H9 (cell line): ENCODE data around the gene NOS3. TPM values are rescaled to one million over a fixed set of nuclear protein-coding genes. Genes with fewer than 3 reads are reported as not detected.

Experiments used
- DNase-seq: peaks from one replicate; pipeline ENCODE4 v3.0.0-alpha.2; 2017
- H2AFZ ChIP-seq: one replicate; pipeline ENCODE4 v1.6.1; 2013; ENCODE audit warnings: mild to moderate bottlenecking, low read length, control low read depth, moderate library complexity
- H2AK5ac ChIP-seq: 2 replicates; pipeline ENCODE4 v1.6.1; 2013; ENCODE audit warnings: low read length, control low read depth, mixed read lengths; ENCODE audit not compliant: insufficient read length
- H2BK120ac ChIP-seq: one replicate; pipeline ENCODE4 v1.6.1; 2013; ENCODE audit warnings: low read depth, mild to moderate bottlenecking, low read length, control low read depth, inconsistent platforms; ENCODE audit not compliant: poor library complexity, severe bottlenecking
- H2BK12ac ChIP-seq: 2 replicates; pipeline ENCODE4 v1.6.1; 2013; ENCODE audit warnings: low read length, control low read depth, mixed read lengths, low read depth; ENCODE audit not compliant: insufficient read length
- H2BK15ac ChIP-seq: 2 replicates; pipeline ENCODE4 v1.6.1; 2013; ENCODE audit warnings: low read depth, low read length, control low read depth
- H2BK20ac ChIP-seq: one replicate; pipeline ENCODE4 v1.6.1; 2013; ENCODE audit warnings: low read depth, mild to moderate bottlenecking, low read length, control low read depth, inconsistent platforms; ENCODE audit not compliant: poor library complexity, severe bottlenecking
- H2BK5ac ChIP-seq: 2 replicates; pipeline ENCODE4 v1.6.1; 2013; ENCODE audit warnings: low read length, control low read depth, mixed read lengths; ENCODE audit not compliant: insufficient read length
- H3K14ac ChIP-seq: 2 replicates; pipeline ENCODE4 v1.6.1; 2013; ENCODE audit warnings: low read length, control low read depth; ENCODE audit not compliant: insufficient read depth
- H3K18ac ChIP-seq: 2 replicates; pipeline ENCODE4 v1.6.1; 2013; ENCODE audit warnings: low read depth, mild to moderate bottlenecking, mixed read lengths, low read length, control low read depth; ENCODE audit not compliant: insufficient read length
- H3K23ac ChIP-seq: 2 replicates; pipeline ENCODE4 v1.6.1; 2013; ENCODE audit warnings: low read length, control low read depth, mixed read lengths, low read depth; ENCODE audit not compliant: insufficient read length
- H3K23me2 ChIP-seq: 2 replicates; pipeline ENCODE4 v1.6.1; 2013; ENCODE audit warnings: low read depth, mild to moderate bottlenecking, mixed read lengths, low read length, control low read depth; ENCODE audit not compliant: insufficient read length, poor library complexity, severe bottlenecking
- H3K27ac ChIP-seq: 2 replicates; pipeline ENCODE4 v1.5.1; 2013; ENCODE audit warnings: low read length, control low read depth, mixed read lengths, low read depth; ENCODE audit not compliant: insufficient read length
- H3K27me3 ChIP-seq: 2 replicates; pipeline ENCODE4 v1.6.1; 2013; ENCODE audit warnings: low read length, control low read depth, inconsistent platforms; ENCODE audit not compliant: insufficient read depth
- H3K4ac ChIP-seq: 2 replicates; pipeline ENCODE4 v1.6.1; 2013; ENCODE audit warnings: low read depth, mild to moderate bottlenecking, control low read depth, inconsistent platforms, low read length, moderate library complexity
- H3K4me1 ChIP-seq: 2 replicates; pipeline ENCODE4 v1.6.1; 2013; ENCODE audit warnings: low read length, control low read depth, inconsistent platforms; ENCODE audit not compliant: insufficient read depth
- H3K4me2 ChIP-seq: 2 replicates; pipeline ENCODE4 v1.6.1; 2013; ENCODE audit warnings: low read length, control low read depth, mixed read lengths; ENCODE audit not compliant: insufficient read length, insufficient read depth
- H3K56ac ChIP-seq: 2 replicates; pipeline ENCODE4 v1.6.1; 2013; ENCODE audit warnings: low read depth, mild to moderate bottlenecking, mixed read lengths, low read length, control low read depth; ENCODE audit not compliant: insufficient read length
- H3K79me1 ChIP-seq: 2 replicates; pipeline ENCODE4 v1.6.1; 2013; ENCODE audit warnings: low read depth, mild to moderate bottlenecking, moderate library complexity, low read length, control low read depth, inconsistent platforms; ENCODE audit not compliant: insufficient read depth, poor library complexity, severe bottlenecking
- H3K79me2 ChIP-seq: 2 replicates; pipeline ENCODE4 v1.6.1; 2013; ENCODE audit warnings: low read length, control low read depth, inconsistent platforms; ENCODE audit not compliant: insufficient read depth
- H3K9ac ChIP-seq: 2 replicates; pipeline ENCODE4 v1.6.1; 2013; ENCODE audit warnings: low read length, control low read depth, mixed read lengths; ENCODE audit not compliant: insufficient read length; ENCODE audit errors: extremely low read depth
- H3K9me3 ChIP-seq: one replicate; pipeline ENCODE4 v1.6.1; 2013; ENCODE audit warnings: low read depth, low read length, inconsistent platforms; ENCODE audit not compliant: control insufficient read depth
- H3T11ph ChIP-seq: one replicate; pipeline ENCODE4 v1.6.1; 2013; ENCODE audit warnings: mild to moderate bottlenecking, low read length, control low read depth, inconsistent platforms
- H4K20me1 ChIP-seq: one replicate; pipeline ENCODE4 v1.6.1; 2013; ENCODE audit not compliant: control insufficient read depth, insufficient read length, insufficient read depth
- H4K5ac ChIP-seq: 2 replicates; pipeline ENCODE4 v1.6.1; 2013; ENCODE audit warnings: low read depth, mild to moderate bottlenecking, mixed read lengths, low read length, control low read depth; ENCODE audit not compliant: insufficient read length
- H4K8ac ChIP-seq: replicated peaks from 2 replicates; pipeline ENCODE4 v1.6.1; 2013; ENCODE audit warnings: low read length, control low read depth, mixed read lengths, low read depth; ENCODE audit not compliant: insufficient read length
- H4K91ac ChIP-seq: 2 replicates; pipeline ENCODE4 v1.6.1; 2013; ENCODE audit warnings: low read depth, mild to moderate bottlenecking, moderate library complexity, mixed read lengths, low read length, control low read depth; ENCODE audit not compliant: insufficient read length
- H3K27ac Mint-ChIP-seq, 3 experiments: 2 replicates in 2 of 3; 3 replicates in 1 of 3; pipeline ENCODE4 v1.8.0; 2020 to 2021; ENCODE audit warnings: mixed read lengths in 3 of 3, mild to moderate bottlenecking in 1 of 3, moderate library complexity in 1 of 3
- H3K27me3 Mint-ChIP-seq: 2 replicates; pipeline ENCODE4 v1.8.0; 2021; ENCODE audit warnings: low read depth, mild to moderate bottlenecking, moderate library complexity, mixed read lengths
- H3K36me3 Mint-ChIP-seq, 3 experiments: 2 replicates in 2 of 3; 3 replicates in 1 of 3; pipeline ENCODE4 v1.8.0; 2020 to 2021; ENCODE audit warnings: low read depth in 3 of 3, mixed read lengths in 3 of 3; ENCODE audit not compliant: insufficient read depth in 1 of 3
- H3K4me1 Mint-ChIP-seq, 2 experiments: 2 replicates each; pipeline ENCODE4 v1.8.0; 2020; ENCODE audit warnings: mixed read lengths in 2 of 2
- H3K4me3 Mint-ChIP-seq, 2 experiments: 2 replicates in 1 of 2; 3 replicates in 1 of 2; pipeline ENCODE4 v1.8.0; 2020 to 2021; ENCODE audit warnings: mild to moderate bottlenecking in 2 of 2, mixed read lengths in 2 of 2, moderate library complexity in 1 of 2
- H3K9me3 Mint-ChIP-seq, 2 experiments: 2 replicates in 1 of 2; 3 replicates in 1 of 2; pipeline ENCODE4 v1.8.0; 2020; ENCODE audit warnings: mild to moderate bottlenecking in 2 of 2, mixed read lengths in 2 of 2, moderate library complexity in 1 of 2
- whole genome bisulfite sequencing: extraction: QIAGEN DNeasy Blood & Tissue Kit; methylation state at CpG from one replicate; pipeline ENCODE4 v1.1.7; 2013; ENCODE audit warnings: missing lambda C conversion rate, low lambda C conversion rate, mixed read lengths; ENCODE audit not compliant: insufficient read length; ENCODE audit errors: extremely low coverage; 5-methylcytosine and 5-hydroxymethylcytosine counted together
- total RNA-seq: library from RNA; stranded (reverse); gene quantifications from 2 replicates; pipeline ENCODE4 v1.2.1, GENCODE V29; 2021
- TF ChIP-seq, protein P1 (sequence below): fragments of 200-600 bp; sonication (generic); conservative IDR thresholded peaks from 3 replicates; pipeline ENCODE4 v1.8.0; 2021; ENCODE audit warnings: antibody characterized with exemption, mild to moderate bottlenecking

The NOS3 gene
- total RNA-seq, 1 experiment from 2014 or later, result 4.5 TPM

DNA sequence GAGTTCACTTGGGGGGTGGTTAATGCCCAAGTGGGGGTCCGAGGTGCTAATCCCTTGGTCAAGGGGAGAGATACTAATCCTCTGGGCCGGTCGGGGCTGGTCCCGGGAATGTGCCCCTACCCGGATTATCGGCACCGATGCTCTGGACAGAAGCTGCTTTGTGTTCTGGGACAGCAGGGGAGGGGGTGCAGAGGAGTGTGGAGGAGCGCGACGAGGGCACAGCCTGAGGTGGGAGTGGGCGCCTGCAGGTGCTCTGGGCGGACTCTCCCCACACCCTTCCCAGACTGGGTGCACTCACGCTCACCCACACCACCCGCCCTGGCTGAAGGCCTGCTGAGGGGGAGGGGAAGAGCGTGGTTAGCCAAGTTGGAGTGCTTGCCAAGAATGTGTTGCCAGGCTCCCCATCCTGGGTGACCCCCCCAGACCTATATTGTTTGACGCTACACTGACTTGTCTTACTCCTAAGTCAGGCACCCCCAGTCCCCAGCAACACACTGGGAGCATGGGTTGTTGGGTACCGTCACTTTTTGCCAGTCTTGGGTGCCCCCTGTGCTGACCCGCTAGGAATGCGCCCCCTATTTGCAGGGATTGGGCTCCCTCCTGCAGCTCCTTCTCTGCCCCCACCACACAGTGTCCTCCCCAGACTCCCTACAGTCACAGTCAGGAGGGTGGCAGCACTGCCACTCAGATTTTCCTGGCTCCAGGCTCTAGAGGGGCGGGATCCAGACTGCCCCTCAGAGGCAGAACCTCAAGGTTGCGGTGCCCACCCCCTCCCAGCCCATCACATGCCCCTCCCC, 69.8 kb downstream of the NOS3 start:
- Mint-ChIP-seq H3K27me3 (peaks cover 14% of the 10 kb centered on the region), H3K4me1 (peaks cover 40 to 50% of the 10 kb centered on the region in 2 experiments)

More for the DNA sequence above, 69.8 kb downstream of the NOS3 start:
- TF ChIP-seq, protein P1, sequence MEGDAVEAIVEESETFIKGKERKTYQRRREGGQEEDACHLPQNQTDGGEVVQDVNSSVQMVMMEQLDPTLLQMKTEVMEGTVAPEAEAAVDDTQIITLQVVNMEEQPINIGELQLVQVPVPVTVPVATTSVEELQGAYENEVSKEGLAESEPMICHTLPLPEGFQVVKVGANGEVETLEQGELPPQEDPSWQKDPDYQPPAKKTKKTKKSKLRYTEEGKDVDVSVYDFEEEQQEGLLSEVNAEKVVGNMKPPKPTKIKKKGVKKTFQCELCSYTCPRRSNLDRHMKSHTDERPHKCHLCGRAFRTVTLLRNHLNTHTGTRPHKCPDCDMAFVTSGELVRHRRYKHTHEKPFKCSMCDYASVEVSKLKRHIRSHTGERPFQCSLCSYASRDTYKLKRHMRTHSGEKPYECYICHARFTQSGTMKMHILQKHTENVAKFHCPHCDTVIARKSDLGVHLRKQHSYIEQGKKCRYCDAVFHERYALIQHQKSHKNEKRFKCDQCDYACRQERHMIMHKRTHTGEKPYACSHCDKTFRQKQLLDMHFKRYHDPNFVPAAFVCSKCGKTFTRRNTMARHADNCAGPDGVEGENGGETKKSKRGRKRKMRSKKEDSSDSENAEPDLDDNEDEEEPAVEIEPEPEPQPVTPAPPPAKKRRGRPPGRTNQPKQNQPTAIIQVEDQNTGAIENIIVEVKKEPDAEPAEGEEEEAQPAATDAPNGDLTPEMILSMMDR, result 0 out of 3 replicates have a peak, but pooled peaks have one; percentile 8
- Histone ChIP-seq H4K91ac (no peak overlapping the region), H4K20me1 (no peaks in the 10 kb centered on the region), H4K8ac (no peak overlapping the region), H3K4me1 (peaks cover 8% of the 10 kb centered on the region), H3K9ac (no peak overlapping the region), H3K27ac (no peak overlapping the region), H2AFZ (no peak overlapping the region), H3K79me2 (no peaks in the 10 kb centered on the region), H3K9me3 (no peaks in the 10 kb centered on the region), H3K23me2 (peaks cover 41% of the 10 kb centered on the region), H3K14ac (no peak overlapping the region; the same call in 1 of the 2 replicates), H3K79me1 (no peaks in the 10 kb centered on the region), H3K56ac (no peak overlapping the region), H2BK120ac (no peak overlapping the region), H2AK5ac (no peak overlapping the region), H3K18ac (no peak overlapping the region), H3K4me2 (peak overlapping the region; percentile 58), H2BK15ac (no peak overlapping the region), H3K23ac (no peak overlapping the region), H2BK12ac (no peak overlapping the region), H2BK5ac (no peak overlapping the region), H4K5ac (no peak overlapping the region), H3T11ph (no peak overlapping the region), H3K4ac (no peak overlapping the region), H3K27me3 (no peaks in the 10 kb centered on the region; the same call in 1 of the 2 replicates), H2BK20ac (no peak overlapping the region)
- no peak overlapping the region for H3K27ac Mint-ChIP-seq
- no CpG with 5 or more reads among the region's 21 CpGs for WGBS
- no peaks in the 10 kb centered on the region; a peak in 1 of 5 replicates for H3K9me3 Mint-ChIP-seq
- DNase-seq, result no peak
- peak overlapping the region; percentile 78 to 91 for H3K4me3 Mint-ChIP-seq
- H3K36me3 Mint-ChIP-seq, result peaks cover 9 to 17% (median 17%) of the 10 kb centered on the region in 3 experiments; a peak in 6 of 7 replicates
